ENCODE results near the gene CFD. TPM values are rescaled to one million over a fixed set of nuclear protein-coding genes. Genes with fewer than 3 reads are reported as not detected.

The CFD gene
- total and polyA plus RNA-seq, 2 experiments from 2014 or later = 3.2 to 5.2 TPM

DNA sequence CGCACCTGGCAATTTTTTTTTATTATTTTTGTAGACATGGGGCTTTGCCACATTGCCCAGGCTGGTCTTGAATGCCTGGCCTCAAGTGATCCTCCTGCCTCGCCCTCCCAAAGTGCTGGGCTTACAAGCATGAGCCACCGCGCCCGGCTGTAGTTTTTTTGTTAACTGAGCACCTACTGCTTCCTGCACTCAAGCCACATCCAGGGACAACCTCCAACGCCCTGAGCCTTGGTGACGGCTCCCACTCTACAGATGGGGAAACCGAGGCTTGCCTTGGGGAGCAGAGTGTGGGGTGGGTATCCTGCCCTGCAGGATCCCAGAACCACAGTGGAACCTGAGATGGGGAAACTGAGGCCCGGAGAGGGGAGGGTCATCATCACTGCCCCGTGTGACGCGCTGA is 4.3 kb upstream of the CFD start:
- Histone ChIP-seq H3K27ac (no peak overlapping the region), H3K27me3 (replicated peaks; ENCODE audit: insufficient read depth) (no peaks in the 10 kb centered on the region), H3K9me3 (ENCODE audit: low read depth) (no peaks in the 10 kb centered on the region), H2AFZ (no peak overlapping the region), H3K4me1 (ENCODE audit: insufficient read depth) (peaks cover 10% of the 10 kb centered on the region), H3K9ac (no peak overlapping the region), H3K4me2 (ENCODE audit: unreplicated experiment) (no peak overlapping the region), H3K9me2 (ENCODE audit: insufficient read depth) (no peaks in the 10 kb centered on the region), H3K79me2 (ENCODE audit: insufficient read depth) (no peaks in the 10 kb centered on the region), H3K36me3 (ENCODE audit: low read depth) (no peaks in the 10 kb centered on the region), H4K20me1 (ENCODE audit: insufficient read depth) (no peaks in the 10 kb centered on the region), H3F3A (ENCODE audit: insufficient read depth) (no peaks in the 10 kb centered on the region), H3K4me3 (no peak overlapping the region)
- TF ChIP-seq EZH2 (IDR thresholded peaks at IDR 0.05; ENCODE audit: insufficient read depth, poor library complexity, severe bottlenecking) (no peak), EZH2phosphoT487 (IDR thresholded peaks at IDR 0.05; ENCODE audit: insufficient read depth, low read depth) (no peak)
- in situ Hi-C loops (cut with MboI) = no loop called here
- DNase-seq = no peak
- 82 to 88% methylated on average over 12 of the region's 12 CpGs for WGBS, 2 experiments (ENCODE audit: low coverage in 1 of 2, low lambda C conversion rate in 2 of 2, missing lambda C conversion rate in 2 of 2)

DNA sequence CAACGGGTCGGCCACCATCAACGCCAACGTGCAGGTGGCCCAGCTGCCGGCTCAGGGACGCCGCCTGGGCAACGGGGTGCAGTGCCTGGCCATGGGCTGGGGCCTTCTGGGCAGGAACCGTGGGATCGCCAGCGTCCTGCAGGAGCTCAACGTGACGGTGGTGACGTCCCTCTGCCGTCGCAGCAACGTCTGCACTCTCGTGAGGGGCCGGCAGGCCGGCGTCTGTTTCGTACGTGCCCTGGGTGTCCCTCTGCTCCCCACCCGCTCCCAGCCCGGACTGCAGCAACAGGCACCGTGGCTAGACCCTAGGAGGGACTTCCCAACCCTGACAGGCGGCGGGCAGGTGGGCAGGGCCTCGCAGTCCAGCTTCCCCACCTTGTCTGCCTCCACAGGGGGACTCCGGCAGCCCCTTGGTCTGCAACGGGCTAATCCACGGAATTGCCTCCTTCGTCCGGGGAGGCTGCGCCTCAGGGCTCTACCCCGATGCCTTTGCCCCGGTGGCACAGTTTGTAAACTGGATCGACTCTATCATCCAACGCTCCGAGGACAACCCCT is 3.8 kb upstream of the CFD start:
- TF ChIP-seq EZH2 (IDR thresholded peaks at IDR 0.05; ENCODE audit: insufficient read depth, poor library complexity, severe bottlenecking) = no peak
- TF ChIP-seq EZH2phosphoT487 (IDR thresholded peaks at IDR 0.05; ENCODE audit: insufficient read depth, low read depth) = no peak
- 83 to 89% methylated on average over 31 to 40 of the region's 40 CpGs for WGBS, 2 experiments (ENCODE audit: low coverage in 1 of 2, low lambda C conversion rate in 2 of 2, missing lambda C conversion rate in 2 of 2)
- Histone ChIP-seq H3F3A (ENCODE audit: insufficient read depth) (no peaks in the 10 kb centered on the region), H3K9me3 (ENCODE audit: low read depth) (no peaks in the 10 kb centered on the region), H4K20me1 (ENCODE audit: insufficient read depth) (no peaks in the 10 kb centered on the region), H3K27me3 (replicated peaks; ENCODE audit: insufficient read depth) (no peaks in the 10 kb centered on the region), H2AFZ (no peak overlapping the region), H3K4me3 (no peak overlapping the region), H3K9me2 (ENCODE audit: insufficient read depth) (no peaks in the 10 kb centered on the region), H3K4me2 (ENCODE audit: unreplicated experiment) (no peak overlapping the region), H3K4me1 (ENCODE audit: insufficient read depth) (peaks cover 10% of the 10 kb centered on the region), H3K9ac (no peak overlapping the region), H3K27ac (no peak overlapping the region), H3K79me2 (ENCODE audit: insufficient read depth) (no peaks in the 10 kb centered on the region), H3K36me3 (ENCODE audit: low read depth) (no peaks in the 10 kb centered on the region)
- DNase-seq = no peak
- in situ Hi-C loops (cut with MboI) = no loop called here

DNA sequence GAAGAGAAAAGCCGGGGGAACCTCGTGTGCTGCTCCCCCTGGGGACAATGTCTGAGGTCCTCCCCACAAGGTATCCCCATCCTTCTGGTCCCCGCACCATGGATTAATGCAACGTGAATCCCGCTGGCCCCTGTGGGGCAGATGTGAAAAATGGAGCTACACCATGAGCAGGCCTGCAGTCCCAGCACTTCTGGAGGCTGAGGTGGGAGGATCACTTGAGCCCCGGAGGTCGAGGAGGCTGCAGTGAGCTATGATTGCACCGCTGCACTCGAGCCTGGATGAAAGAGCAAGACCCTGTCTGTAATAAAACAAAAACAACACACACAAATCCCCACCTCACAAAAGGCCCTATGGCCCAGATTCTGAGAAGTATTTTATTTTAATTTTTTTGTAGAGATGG is 1.2 kb upstream of the CFD start:
- TF ChIP-seq EZH2phosphoT487 (IDR thresholded peaks at IDR 0.05; ENCODE audit: insufficient read depth, low read depth) (no peak), EZH2 (IDR thresholded peaks at IDR 0.05; ENCODE audit: insufficient read depth, poor library complexity, severe bottlenecking) (no peak)
- Histone ChIP-seq H3K4me1 (ENCODE audit: insufficient read depth) (peaks cover 6% of the 10 kb centered on the region), H3K79me2 (ENCODE audit: insufficient read depth) (no peaks in the 10 kb centered on the region), H3K9me2 (ENCODE audit: insufficient read depth) (no peaks in the 10 kb centered on the region), H4K20me1 (ENCODE audit: insufficient read depth) (no peaks in the 10 kb centered on the region), H3K36me3 (ENCODE audit: low read depth) (no peaks in the 10 kb centered on the region), H3K9me3 (ENCODE audit: low read depth) (no peaks in the 10 kb centered on the region), H3K27ac (no peak overlapping the region), H2AFZ (no peak overlapping the region), H3K4me3 (no peak overlapping the region), H3F3A (ENCODE audit: insufficient read depth) (no peaks in the 10 kb centered on the region), H3K9ac (no peak overlapping the region), H3K27me3 (replicated peaks; ENCODE audit: insufficient read depth) (no peaks in the 10 kb centered on the region), H3K4me2 (ENCODE audit: unreplicated experiment) (no peak overlapping the region)
- in situ Hi-C loops (cut with MboI) = no loop called here
- 68 to 71% methylated on average over 9 of the region's 9 CpGs for WGBS, 2 experiments (ENCODE audit: low coverage in 1 of 2, low lambda C conversion rate in 2 of 2, missing lambda C conversion rate in 2 of 2)
- DNase-seq = no peak

DNA sequence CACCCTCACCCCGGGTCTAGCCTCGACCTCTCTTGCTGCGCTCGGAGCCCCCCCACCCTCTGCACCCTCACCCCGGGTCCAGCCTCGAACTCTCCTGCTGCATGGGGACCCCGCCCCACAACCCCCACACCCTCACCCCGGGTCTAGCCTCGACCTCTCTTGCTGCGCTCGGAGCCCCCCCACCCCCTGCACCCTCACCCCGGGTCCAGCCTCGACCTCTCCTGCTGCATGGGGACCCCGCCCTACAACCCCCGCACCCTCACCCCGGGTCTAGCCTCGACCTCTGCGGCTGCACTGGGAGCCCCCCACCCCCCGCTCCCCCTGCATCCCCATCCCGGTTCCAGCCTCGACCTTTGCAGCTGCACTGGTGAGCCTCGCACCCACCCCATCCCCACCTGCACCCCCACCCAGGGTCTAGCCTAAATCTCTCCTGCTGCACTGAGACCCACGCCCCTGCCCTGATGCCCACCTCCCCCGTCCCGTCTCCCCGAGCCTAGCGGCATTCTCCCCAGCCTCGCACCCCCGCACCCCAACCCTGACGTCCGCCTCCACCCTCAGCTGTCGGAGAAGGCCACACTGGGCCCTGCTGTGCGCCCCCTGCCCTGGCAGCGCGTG is 1.8 kb downstream of the CFD start:
- Histone ChIP-seq H3K36me3 (ENCODE audit: low read depth) (no peaks in the 10 kb centered on the region), H3K9me2 (ENCODE audit: insufficient read depth) (no peaks in the 10 kb centered on the region), H3K9ac (no peak overlapping the region), H3K4me1 (ENCODE audit: insufficient read depth) (peaks cover 6% of the 10 kb centered on the region), H3K9me3 (ENCODE audit: low read depth) (no peaks in the 10 kb centered on the region), H3K79me2 (ENCODE audit: insufficient read depth) (no peaks in the 10 kb centered on the region), H3K27me3 (replicated peaks; ENCODE audit: insufficient read depth) (no peaks in the 10 kb centered on the region), H3K4me2 (ENCODE audit: unreplicated experiment) (no peak overlapping the region), H4K20me1 (ENCODE audit: insufficient read depth) (no peaks in the 10 kb centered on the region), H3F3A (ENCODE audit: insufficient read depth) (no peaks in the 10 kb centered on the region), H3K27ac (no peak overlapping the region), H3K4me3 (no peak overlapping the region), H2AFZ (no peak overlapping the region)
- TF ChIP-seq EZH2phosphoT487 (IDR thresholded peaks at IDR 0.05; ENCODE audit: insufficient read depth, low read depth) = no peak
- no peak for TF ChIP-seq EZH2 (IDR thresholded peaks at IDR 0.05; ENCODE audit: insufficient read depth, poor library complexity, severe bottlenecking)
- 73 to 88% methylated on average over 8 to 34 of the region's 35 CpGs for WGBS, 2 experiments (ENCODE audit: low coverage in 1 of 2, low lambda C conversion rate in 2 of 2, missing lambda C conversion rate in 2 of 2)
- in situ Hi-C loops (cut with MboI) = no loop called here
- no peak for DNase-seq

All from GM23248 (cell line).